K562 (cell line): ENCODE measurements around the gene TIPIN. TPM values are rescaled to one million over a fixed set of nuclear protein-coding genes. Genes with fewer than 3 reads are reported as not detected.

Experiments
- ATF7 ChIP-seq: fragments of 450-650 bp; IDR thresholded peaks from 2 replicates; pipeline ENCODE4 v1.7.1; 2014; ENCODE audit warnings: mild to moderate bottlenecking, moderate library complexity
- BRD4 ChIP-seq: fragments of 200-600 bp; sonication (generic); IDR thresholded peaks from 2 replicates; pipeline ENCODE4 v1.6.1; 2017; ENCODE audit warnings: inconsistent platforms
- GTF2F1 ChIP-seq: IDR thresholded peaks from 2 replicates; pipeline ENCODE4 v1.6.1; 2011; ENCODE audit warnings: low read depth, low read length, improper control_type of control experiment
- NR2F6 ChIP-seq: fragments of 450-650 bp; formaldehyde crosslinking; IDR thresholded peaks from 2 replicates; pipeline ENCODE4 v1.4.0; 2020; ENCODE audit warnings: mild to moderate bottlenecking
- RBM15 ChIP-seq: fragments of 200-400 bp; formaldehyde crosslinking; IDR thresholded peaks from 2 replicates; pipeline ENCODE4 v1.6.1; 2018; ENCODE audit warnings: mild to moderate bottlenecking, low read length, moderate library complexity; ENCODE audit not compliant: insufficient read depth
- ZNF140 ChIP-seq: fragments of 250-450 bp; sonication (Bioruptor Pico); IDR thresholded peaks from 2 replicates; pipeline ENCODE4 v1.8.0; 2021; ENCODE audit warnings: moderate library complexity, mild to moderate bottlenecking, inconsistent platforms
- polyA plus RNA-seq, 8 experiments: library from polyadenylated mRNA; depleted of rRNA in 4 of 8; stranded (reverse) in 5 of 8; unstranded in 3 of 8; fragments of >200 nt; fragmentation: Nextera tagmentation in 2 of 8; fragmentation: Illumina TruSeq in 1 of 8; extraction: Ambion mirVana in 2 of 8; extraction: Trizol in 1 of 8; gene quantifications; 2 replicates each; pipeline versions ENCODE4 v1.2.1 to v1.2.3, GENCODE V29; 2011 to 2014; ENCODE audit warnings: inconsistent platforms in 1 of 8, missing spikeins in 1 of 8
- total RNA-seq, 7 experiments: library from RNA; depleted of rRNA in 6 of 7; stranded (reverse); fragments of >200 nt in 6 of 7; fragmentation: Illumina TruSeq in 2 of 7; extraction: Trizol in 2 of 7; gene quantifications; 2 replicates each; pipeline versions ENCODE4 v1.2.1 to v1.2.3, GENCODE V29; 2011 to 2021; ENCODE audit warnings: low replicate concordance in 1 of 7
- TF ChIP-seq, protein P1 (sequence below), 3 experiments: fragments of 200-800 bp in 1 of 3; fragments of 250-450 bp in 1 of 3; fragments of 450-650 bp in 1 of 3; sonication (Bioruptor Pico) in 1 of 3; sonication (Bioruptor generic) in 1 of 3; formaldehyde crosslinking in 1 of 3; IDR thresholded peaks; 2 replicates each; pipeline versions ENCODE4 v1.6.1 to v1.8.0; 2016 to 2022; ENCODE audit warnings: mild to moderate bottlenecking in 2 of 3, missing genetic modification characterization in 2 of 3, missing compliant biosample characterization in 1 of 3, moderate library complexity in 1 of 3

The TIPIN gene
- total and polyA plus RNA-seq, 9 of the 15 experiments (the other 6 are each of a cell fraction or from before 2014, with no cell fraction given) = 22.9 to 61.4 (median 42.0) TPM

DNA sequence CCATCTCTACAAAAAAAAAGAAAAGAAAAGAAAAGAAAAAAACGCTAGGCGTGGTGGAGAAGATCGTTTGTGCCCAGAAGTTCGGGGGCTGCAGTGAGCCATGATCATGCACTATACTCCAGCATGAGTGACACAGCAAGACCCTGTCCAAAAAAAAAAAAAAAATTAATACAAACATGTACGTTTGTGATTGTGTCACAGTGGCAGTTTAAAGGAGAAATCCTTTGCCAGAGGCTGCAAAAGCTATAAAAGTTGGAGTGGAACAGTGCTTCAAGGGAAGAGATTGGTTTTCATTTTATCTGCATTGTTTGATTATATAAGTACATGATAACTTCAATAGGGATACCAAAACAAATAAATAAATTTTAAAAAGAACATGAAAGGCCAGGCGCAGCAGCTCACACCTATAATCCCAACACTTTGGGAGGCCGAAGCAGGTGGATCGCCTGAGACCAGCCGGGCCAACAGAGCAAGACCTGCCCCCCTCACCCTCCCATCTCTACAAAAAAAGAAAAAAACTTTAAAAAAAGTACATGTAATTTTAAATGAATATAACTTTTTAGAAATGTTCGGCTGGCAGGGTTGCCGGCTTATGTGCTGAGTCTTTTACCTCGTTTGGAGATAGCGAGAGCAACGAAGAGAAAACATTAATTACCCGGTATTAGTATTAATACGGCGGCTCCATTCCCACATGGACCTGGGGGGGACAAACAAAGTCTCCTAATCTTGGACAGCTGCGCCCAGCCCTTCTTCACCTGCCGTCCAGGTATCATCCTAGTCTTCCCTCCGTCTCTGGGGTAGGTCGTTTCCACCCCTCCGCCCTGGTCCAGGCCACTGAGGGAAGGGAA lies 63.7 kb downstream of the TIPIN start (continued):
- TF ChIP-seq, protein P1, sequence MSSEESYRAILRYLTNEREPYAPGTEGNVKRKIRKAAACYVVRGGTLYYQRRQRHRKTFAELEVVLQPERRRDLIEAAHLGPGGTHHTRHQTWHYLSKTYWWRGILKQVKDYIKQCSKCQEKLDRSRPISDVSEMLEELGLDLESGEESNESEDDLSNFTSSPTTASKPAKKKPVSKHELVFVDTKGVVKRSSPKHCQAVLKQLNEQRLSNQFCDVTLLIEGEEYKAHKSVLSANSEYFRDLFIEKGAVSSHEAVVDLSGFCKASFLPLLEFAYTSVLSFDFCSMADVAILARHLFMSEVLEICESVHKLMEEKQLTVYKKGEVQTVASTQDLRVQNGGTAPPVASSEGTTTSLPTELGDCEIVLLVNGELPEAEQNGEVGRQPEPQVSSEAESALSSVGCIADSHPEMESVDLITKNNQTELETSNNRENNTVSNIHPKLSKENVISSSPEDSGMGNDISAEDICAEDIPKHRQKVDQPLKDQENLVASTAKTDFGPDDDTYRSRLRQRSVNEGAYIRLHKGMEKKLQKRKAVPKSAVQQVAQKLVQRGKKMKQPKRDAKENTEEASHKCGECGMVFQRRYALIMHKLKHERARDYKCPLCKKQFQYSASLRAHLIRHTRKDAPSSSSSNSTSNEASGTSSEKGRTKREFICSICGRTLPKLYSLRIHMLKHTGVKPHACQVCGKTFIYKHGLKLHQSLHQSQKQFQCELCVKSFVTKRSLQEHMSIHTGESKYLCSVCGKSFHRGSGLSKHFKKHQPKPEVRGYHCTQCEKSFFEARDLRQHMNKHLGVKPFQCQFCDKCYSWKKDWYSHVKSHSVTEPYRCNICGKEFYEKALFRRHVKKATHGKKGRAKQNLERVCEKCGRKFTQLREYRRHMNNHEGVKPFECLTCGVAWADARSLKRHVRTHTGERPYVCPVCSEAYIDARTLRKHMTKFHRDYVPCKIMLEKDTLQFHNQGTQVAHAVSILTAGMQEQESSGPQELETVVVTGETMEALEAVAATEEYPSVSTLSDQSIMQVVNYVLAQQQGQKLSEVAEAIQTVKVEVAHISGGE (CRISPR knock-in tag; IDR thresholded peaks at IDR 0.05) = peak in 1 of 3 experiments; percentile 3; a peak in 1 of 6 replicates
- TF ChIP-seq RBM15 (no peak), BRD4 (no peak), GTF2F1 (no peak), NR2F6 (CRISPR knock-in tag) (no peak), ZNF140 (CRISPR knock-in tag) (no peak), ATF7 (peak; percentile 55; the same call in 1 of the 2 replicates)
